SK-N-MC (cell line): ENCODE results near the gene PTPRG.
"Not testable (repeated sequence)": the region's sequence is repeated elsewhere in the genome, so short reads cannot be mapped to it uniquely, and the experiment has no call there.

ENCODE experiments used
- DNase-seq: peaks from one replicate; pipeline ENCODE4 v3.0.0-alpha.2; 2011; ENCODE audit warnings: low read depth, low spot score
- H3K27ac ChIP-seq: fragments of 200-600 bp; sonication (generic); 2 replicates; pipeline ENCODE4 v1.5.1; 2016; ENCODE audit warnings: mixed run types
- H3K36me3 ChIP-seq: fragments of 200-600 bp; sonication (generic); 2 replicates; pipeline ENCODE4 v1.6.1; 2017; ENCODE audit warnings: antibody characterized with exemption, low read length, mixed read lengths; ENCODE audit not compliant: insufficient read depth
- H3K4me3 ChIP-seq: fragments of 200-600 bp; sonication (generic); 2 replicates; pipeline ENCODE4 v1.5.1; 2016
- H3K9ac ChIP-seq: fragments of 200-600 bp; sonication (generic); 2 replicates; pipeline ENCODE4 v1.8.0; 2017; ENCODE audit warnings: mixed run types, mixed read lengths; ENCODE audit not compliant: insufficient read length
- H3K9me3 ChIP-seq: fragments of 200-600 bp; sonication (generic); 2 replicates; pipeline ENCODE4 v1.6.1; 2017; ENCODE audit warnings: low read depth, mild to moderate bottlenecking, antibody characterized with exemption, low read length, moderate library complexity, mixed read lengths
- EZH2 ChIP-seq: fragments of 200-600 bp; sonication (generic); IDR thresholded peaks from one replicate; pipeline ENCODE4 v1.6.1; 2017; ENCODE audit warnings: antibody characterized with exemption
- FOXP2 ChIP-seq: optimal IDR thresholded peaks from 2 replicates; pipeline ENCODE3; 2011; ENCODE audit warnings: mild to moderate bottlenecking, moderate library complexity; ENCODE audit not compliant: insufficient read depth; ENCODE audit errors: extremely low read length, control extremely low read depth
- POLR2AphosphoS5 ChIP-seq: IDR thresholded peaks from 2 replicates; pipeline ENCODE4 v1.6.1; 2012; ENCODE audit warnings: mild to moderate bottlenecking, low read depth, low read length, borderline replicate concordance

Gene PTPRG

GRCh38 chr3:61714225-61714624 is 152.9 kb downstream of the PTPRG start:
- no peak for TF ChIP-seq POLR2AphosphoS5
- no peak for TF ChIP-seq EZH2
- no peak for TF ChIP-seq FOXP2
- Histone ChIP-seq H3K36me3 (no peaks in the 10 kb centered on the region), H3K9ac (no peak overlapping the region), H3K4me3 (no peak overlapping the region), H3K27ac (no peak overlapping the region), H3K9me3 (no peaks in the 10 kb centered on the region)
- no peak for DNase-seq

GRCh38 chr3:61715886-61716527 is 154.6 kb downstream of the PTPRG start:
- no peak overlapping the region for H3K27ac ChIP-seq
- H3K4me3 ChIP-seq, result no peak overlapping the region
- TF ChIP-seq POLR2AphosphoS5 (no peak), EZH2 (no peak), FOXP2 (no peak)
- no peaks in the 10 kb centered on the region for H3K9me3 ChIP-seq
- no peak for DNase-seq
- H3K9ac ChIP-seq, result no peak overlapping the region
- H3K36me3 ChIP-seq, result no peaks in the 10 kb centered on the region

GRCh38 chr3:61716693-61717092 is 155.3 kb downstream of the PTPRG start:
- not testable (repeated sequence) for H3K4me3 ChIP-seq, H3K9ac ChIP-seq, H3K9me3 ChIP-seq, DNase-seq, H3K36me3 ChIP-seq, H3K27ac ChIP-seq

GRCh38 chr3:61718565-61718964 is 157.2 kb downstream of the PTPRG start:
- TF ChIP-seq EZH2 (no peak), POLR2AphosphoS5 (no peak), FOXP2 (no peak)
- Histone ChIP-seq H3K36me3 (no peaks in the 10 kb centered on the region), H3K27ac (no peak overlapping the region), H3K4me3 (no peak overlapping the region), H3K9me3 (no peaks in the 10 kb centered on the region), H3K9ac (no peak overlapping the region)
- DNase-seq, result no peak

GRCh38 chr3:61719278-61719977 is 158.1 kb downstream of the PTPRG start:
- Histone ChIP-seq H3K9ac (no peak overlapping the region), H3K4me3 (no peak overlapping the region), H3K27ac (no peak overlapping the region), H3K9me3 (no peaks in the 10 kb centered on the region), H3K36me3 (no peaks in the 10 kb centered on the region)
- TF ChIP-seq FOXP2, result no peak
- no peak for TF ChIP-seq EZH2
- TF ChIP-seq POLR2AphosphoS5, result no peak
- no peak for DNase-seq

- H3K27ac ChIP-seq, result no peak overlapping the region
- TF ChIP-seq FOXP2 (no peak), EZH2 (no peak), POLR2AphosphoS5 (no peak)
- H3K9ac ChIP-seq, result no peak overlapping the region
- no peak for DNase-seq
- no peak overlapping the region for H3K4me3 ChIP-seq
- no peaks in the 10 kb centered on the region for H3K9me3 ChIP-seq
- no peaks in the 10 kb centered on the region for H3K36me3 ChIP-seq
Observed at GRCh38 chr3:61723038-61723437, 161.7 kb downstream of the PTPRG start.

GRCh38 chr3:61724183-61724582 is 162.8 kb downstream of the PTPRG start:
- H3K9me3 ChIP-seq, result no peaks in the 10 kb centered on the region
- H3K27ac ChIP-seq, result no peak overlapping the region
- H3K36me3 ChIP-seq, result no peaks in the 10 kb centered on the region
- no peak overlapping the region for H3K9ac ChIP-seq
- DNase-seq, result no peak
- H3K4me3 ChIP-seq, result no peak overlapping the region
- TF ChIP-seq FOXP2 (no peak), POLR2AphosphoS5 (no peak), EZH2 (no peak)

- Histone ChIP-seq H3K9me3 (no peaks in the 10 kb centered on the region), H3K9ac (no peak overlapping the region), H3K27ac (no peak overlapping the region), H3K4me3 (no peak overlapping the region), H3K36me3 (no peaks in the 10 kb centered on the region)
- no peak for TF ChIP-seq POLR2AphosphoS5
- no peak for TF ChIP-seq FOXP2
- TF ChIP-seq EZH2, result no peak
- DNase-seq, result no peak
Observed at GRCh38 chr3:61724801-61725200, 163.4 kb downstream of the PTPRG start.

GRCh38 chr3:61725851-61726333 is 164.5 kb downstream of the PTPRG start:
- DNase-seq, result no peak
- TF ChIP-seq FOXP2 (no peak), EZH2 (no peak), POLR2AphosphoS5 (no peak)
- no peak overlapping the region for H3K9ac ChIP-seq
- H3K4me3 ChIP-seq, result no peak overlapping the region
- no peak overlapping the region for H3K27ac ChIP-seq
- no peaks in the 10 kb centered on the region for H3K36me3 ChIP-seq
- no peaks in the 10 kb centered on the region for H3K9me3 ChIP-seq
